Activated effector memory CD4-positive, alpha-beta T cell treated with anti-CD3 and anti-CD28 coated beads, Interleukin-2, amount 50 U/mL, for 16 hours (primary cell): ENCODE measurements around the gene RLF.
"Not testable (repeated sequence)": the region's sequence is repeated elsewhere in the genome, so short reads cannot be mapped to it uniquely, and the experiment has no call there.

Experiments
- DNase-seq: peaks from one replicate; pipeline ENCODE4 v3.0.0-alpha.2; 2020

RLF gene

GRCh38 chr1:40167317-40167716 is 6.1 kb downstream of the RLF start:
- no peak for DNase-seq

GRCh38 chr1:40171036-40171435 is 9.8 kb downstream of the RLF start:
- DNase-seq = no peak

DNA sequence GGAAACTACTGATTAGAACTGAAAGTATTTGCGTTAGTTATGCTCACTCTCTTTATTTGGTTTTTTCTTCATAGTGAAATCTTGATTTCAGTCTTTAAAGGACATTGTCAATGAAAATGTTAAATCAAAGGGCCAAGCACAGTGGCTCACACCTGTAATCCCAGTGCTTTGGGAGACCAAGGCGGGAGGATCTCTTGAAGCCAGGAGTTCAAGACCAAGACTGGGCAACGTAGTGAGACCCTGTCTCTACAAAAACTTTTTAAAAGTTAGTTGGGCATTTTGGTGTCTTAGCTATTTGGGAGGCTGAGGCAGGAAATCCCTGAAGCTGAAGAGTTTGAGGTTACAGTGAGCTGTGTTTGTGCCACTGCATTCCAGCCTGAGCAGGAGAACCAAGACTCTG is 13.6 kb downstream of the RLF start:
- DNase-seq = no peak

- DNase-seq = not testable (repeated sequence)
Observed at GRCh38 chr1:40176989-40177388, 15.8 kb downstream of the RLF start.

DNA sequence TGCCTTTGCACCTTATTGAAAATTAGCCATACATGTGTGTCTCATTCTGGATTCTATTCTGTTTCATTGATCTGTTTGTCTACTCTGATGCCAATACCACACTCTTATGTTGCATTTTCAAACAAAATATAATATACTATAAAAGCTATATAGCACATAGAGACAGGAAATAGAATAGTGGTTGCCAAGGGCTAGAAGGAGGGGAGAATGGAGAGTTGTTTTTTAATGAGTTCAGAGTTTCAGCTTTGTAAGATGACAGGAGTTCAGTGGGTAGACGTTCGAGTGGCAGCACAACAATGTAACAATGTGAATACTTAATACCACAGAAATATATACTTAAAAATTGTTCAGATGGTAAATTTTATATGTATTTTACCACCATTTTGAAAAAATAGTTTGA is 17.0 kb downstream of the RLF start:
- no peak for DNase-seq

DNA sequence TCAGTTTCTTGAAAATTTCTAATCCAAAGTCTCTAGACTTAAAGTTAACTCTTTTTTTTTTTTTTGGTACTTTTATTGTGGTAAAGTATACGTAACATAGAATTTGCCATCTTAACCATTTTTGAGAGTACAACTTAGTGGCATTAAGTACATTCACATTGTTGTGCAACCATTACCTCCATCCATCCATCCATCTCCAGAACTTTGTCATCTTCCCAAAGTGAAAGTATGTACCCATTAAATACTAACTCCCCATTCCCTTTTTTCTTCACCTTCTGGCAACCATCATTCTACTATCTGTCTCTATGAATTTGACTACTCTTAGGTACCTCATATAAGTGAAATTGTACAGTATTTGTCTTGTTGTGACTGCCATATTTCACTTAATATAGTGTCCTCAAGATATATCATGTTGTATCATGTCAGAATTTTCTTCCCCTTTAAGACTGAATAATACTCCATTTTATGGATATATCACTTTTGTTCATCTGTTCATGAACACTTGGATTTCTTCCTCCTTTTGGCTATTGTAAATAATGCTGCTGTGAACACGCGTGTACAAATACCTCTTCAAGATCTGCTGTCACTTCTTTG is 18.4 kb downstream of the RLF start:
- DNase-seq = no peak

DNA sequence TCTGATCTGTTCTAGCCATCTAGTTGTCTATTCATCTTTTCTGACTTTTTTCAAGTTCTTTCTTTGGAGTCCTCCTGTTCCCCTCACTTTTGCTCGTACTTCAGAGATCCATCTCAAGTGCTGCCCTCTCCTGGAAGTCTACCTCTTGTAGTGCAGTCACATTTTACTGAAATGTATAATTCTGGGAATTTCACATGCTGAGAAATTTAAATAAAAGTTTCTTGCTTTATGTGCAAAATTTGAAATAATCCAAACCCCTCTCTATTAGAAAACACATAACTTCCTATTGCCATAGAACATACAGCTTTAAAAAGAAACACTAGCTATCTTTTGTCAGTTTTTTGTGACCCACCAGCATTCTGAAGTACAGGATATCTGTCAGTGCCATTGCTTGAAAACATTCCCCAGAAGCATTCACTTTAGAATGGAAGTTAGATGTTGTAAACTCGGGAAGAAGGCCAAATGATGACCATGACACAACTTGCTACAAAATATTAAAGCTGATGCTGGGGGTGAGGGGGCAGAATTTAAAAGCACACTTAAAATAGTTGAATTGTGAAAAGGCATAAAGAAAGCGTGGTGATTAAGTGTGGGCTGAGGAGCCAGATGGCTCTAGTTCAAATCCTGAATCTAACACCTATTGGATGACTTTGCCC is 22.0 kb downstream of the RLF start:
- no peak for DNase-seq

DNA sequence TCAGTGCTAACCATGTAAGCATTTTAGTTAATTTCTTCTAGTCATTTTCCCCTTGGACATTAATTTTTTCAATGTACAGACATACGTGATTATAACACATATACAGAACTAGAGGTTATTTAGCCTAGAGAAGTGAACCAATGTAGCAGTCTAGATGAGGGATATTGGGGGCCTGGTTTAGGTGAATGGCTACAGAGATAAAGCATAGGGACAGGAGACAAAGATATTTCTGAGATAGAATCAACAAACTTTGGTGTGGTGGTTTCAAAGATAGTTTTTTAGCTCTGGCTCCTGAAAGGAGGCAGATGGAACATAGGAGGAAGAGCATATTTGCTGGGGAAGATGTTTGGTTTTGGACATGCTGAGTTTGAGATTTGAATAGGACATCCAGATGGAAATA is 23.0 kb downstream of the RLF start:
- DNase-seq = no peak

GRCh38 chr1:40185951-40186864 is 25.0 kb downstream of the RLF start:
- DNase-seq = peak; percentile 83

- DNase-seq = no peak
Observed at GRCh38 chr1:40187399-40187798, 26.2 kb downstream of the RLF start.

DNA sequence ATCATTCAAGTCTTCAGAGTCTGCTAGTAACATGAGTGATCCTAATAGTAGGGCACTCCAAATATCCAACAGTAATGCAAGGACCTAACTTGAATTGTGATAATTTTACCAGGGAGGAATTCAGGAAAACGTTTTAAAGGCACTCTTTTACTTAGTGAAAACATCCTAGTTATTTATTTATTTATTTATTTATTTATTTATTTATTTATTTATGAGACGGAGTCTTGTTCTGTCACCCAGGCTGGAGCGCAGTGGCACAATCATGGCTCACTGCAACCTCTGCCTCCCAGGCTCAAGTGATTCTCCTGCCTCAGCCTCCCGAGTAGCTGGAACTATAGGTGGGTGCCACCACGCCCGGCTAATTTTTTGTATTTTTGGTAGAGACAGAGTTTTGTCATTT is 33.5 kb downstream of the RLF start:
- not testable (repeated sequence) for DNase-seq

- DNase-seq = no peak
Observed at GRCh38 chr1:40197656-40198055, 36.5 kb downstream of the RLF start.

DNA sequence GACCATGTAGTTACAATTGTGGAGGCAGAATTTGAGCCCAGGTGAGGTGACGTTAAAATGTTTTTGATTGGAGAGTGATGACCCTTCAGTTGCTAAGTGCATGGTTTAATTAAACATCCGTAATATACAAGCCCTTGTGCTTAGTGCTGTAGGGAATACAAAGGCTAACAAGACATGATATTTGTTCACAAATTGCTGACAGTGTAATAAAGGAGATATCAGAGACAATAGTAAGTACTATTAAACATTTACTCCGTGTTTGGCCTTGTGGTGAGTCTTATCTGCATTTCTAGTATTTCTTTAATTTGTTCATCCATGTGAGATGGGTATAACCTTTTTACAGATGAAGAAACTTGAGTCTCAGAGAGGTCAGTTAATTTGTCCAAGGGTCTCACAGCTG is 37.9 kb downstream of the RLF start:
- DNase-seq = no peak

DNA sequence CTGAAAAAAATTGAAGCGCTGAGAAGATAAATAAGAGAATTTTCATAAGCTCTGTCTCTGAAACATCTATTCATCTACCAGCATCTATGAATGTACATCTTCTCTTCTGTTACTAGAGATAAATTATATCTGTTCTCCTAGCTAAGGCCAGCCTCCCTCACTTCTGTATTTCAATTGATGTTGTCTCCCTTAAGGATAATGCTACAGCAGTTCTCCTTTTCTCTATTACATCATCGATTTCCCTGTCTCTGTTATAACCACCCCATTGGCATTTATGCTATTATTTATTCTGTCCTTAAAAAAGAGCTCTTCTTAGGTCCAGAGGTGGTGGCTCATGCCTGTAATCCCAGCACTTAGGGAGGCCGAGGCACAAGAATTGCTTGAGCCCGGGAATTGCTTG is 43.7 kb downstream of the RLF start:
- DNase-seq = no peak

- no peak for DNase-seq
Observed at GRCh38 chr1:40210511-40211204, 49.5 kb downstream of the RLF start.

GRCh38 chr1:40218333-40218732 is 57.1 kb downstream of the RLF start:
- DNase-seq = no peak

- not testable (repeated sequence) for DNase-seq
Observed at GRCh38 chr1:40221471-40221905, 60.3 kb downstream of the RLF start.

DNA sequence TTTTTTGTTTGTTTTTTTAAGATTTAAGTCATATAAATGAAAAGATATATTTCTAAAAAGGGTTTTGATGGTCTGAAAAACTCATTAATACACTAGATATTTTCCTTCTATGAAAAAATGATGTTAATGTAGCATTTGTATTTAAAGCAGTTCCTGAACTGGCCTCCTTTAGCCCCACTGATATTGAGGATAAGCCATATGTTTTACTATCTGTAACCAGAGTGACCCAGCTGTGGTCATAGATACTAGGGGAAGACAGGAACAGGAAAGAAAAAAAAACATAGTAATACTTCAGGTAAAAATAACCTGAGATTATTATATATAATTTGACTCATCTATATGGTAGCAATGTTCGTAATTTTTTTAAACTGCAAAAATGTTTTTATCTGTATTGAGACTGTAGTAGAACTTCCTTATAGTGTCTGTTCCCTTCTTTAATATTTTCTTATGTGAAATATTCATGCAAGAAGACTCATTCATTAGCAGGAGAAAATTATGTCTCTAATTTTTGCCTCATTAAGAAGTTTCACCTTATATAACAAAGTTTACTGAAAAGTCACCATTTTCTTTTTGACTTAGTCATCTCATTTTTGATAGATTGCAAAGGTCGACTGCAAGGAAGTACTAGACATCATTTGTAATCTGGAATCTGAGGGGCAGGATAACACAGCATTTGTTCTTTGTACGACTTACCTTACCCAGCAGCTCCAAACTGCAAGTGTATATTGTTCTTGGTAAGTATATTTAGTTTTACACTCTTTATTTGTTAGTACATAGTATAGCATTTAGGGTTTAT is 61.0 kb downstream of the RLF start:
- DNase-seq = no peak

GRCh38 chr1:40224040-40224439 is 62.9 kb downstream of the RLF start:
- no peak for DNase-seq

DNA sequence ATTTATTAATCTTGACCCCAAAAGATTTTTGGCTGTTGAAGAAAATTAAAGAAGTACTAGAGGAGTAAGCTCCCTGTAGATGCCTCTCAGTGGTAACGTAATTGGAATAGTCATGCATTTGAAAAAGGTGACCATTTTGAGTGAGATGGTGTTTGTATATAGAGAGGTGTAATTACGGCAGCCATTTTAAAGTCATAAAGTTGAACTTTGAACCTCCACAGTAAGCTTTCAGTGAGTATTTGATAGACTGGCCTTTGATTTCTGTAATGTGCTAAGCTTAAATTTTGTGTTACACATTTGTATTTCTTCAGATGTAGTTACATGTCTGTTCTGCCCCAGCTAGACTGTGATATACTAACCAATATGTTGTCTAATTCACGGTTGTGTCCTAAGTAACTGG is 65.0 kb downstream of the RLF start:
- DNase-seq = no peak

DNA sequence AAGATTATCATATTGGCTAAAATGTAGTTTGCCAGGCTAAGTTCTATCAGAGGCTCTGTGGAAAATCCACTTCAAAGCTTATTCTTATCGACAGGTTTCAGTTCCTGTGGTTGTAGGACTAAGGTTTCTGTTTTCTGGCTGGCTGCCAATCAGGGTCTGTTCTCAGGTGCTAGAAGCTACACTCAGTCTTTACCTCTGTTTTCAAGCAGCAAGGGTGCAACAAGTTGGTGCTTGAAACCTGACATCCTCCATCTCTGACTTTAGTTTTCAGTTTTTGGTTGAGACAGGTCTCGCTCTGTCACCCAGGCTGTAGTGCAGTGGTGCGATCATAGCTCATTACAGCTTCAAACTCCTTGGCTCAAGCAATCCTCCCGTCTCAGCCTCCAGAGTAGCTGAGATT is 71.3 kb downstream of the RLF start:
- DNase-seq = peak; percentile 75

GRCh38 chr1:40239626-40240025 is 78.4 kb downstream of the RLF start:
- DNase-seq = no peak

DNA sequence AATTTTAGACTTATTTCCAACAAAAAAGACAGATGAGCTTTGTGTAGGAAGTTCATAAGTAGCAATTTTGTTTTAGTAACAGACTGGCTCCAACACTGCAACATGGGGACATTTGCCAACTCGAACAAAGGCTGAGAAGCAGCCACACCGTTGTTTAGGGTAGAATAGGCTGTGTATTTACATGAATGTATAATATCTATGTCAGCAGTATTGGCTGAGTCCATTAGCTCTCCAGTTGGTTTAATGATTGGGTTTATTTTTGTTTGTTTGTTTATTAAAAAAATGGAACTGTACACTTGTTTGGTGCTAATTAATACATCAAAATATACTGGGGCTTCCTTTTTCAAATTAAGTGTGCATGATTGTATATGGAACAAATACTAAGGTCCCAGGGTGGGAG is 79.2 kb downstream of the RLF start:
- DNase-seq = no peak
